IMR-90 (cell line): Measurements from ENCODE around the gene EVL.

ENCODE experiments used
- CTCF ChIP-seq: conservative IDR thresholded peaks from 2 replicates; pipeline ENCODE4 v1.5.1; 2012; ENCODE audit warnings: mild to moderate bottlenecking, low read depth, low read length, improper control_type of control experiment
- USF2 ChIP-seq: fragments of 150-350 bp; IDR thresholded peaks from 2 replicates; pipeline ENCODE4 v1.6.1; 2017; ENCODE audit warnings: mild to moderate bottlenecking, antibody characterized with exemption, low read length, low read depth

- TF ChIP-seq CTCF = no peak
- no peak for TF ChIP-seq USF2
These were observed 4.5 kb upstream of the EVL start for GRCh38 chr14:100060760-100061159.
